GM19397 (cell line): ENCODE data around the gene CSN1S1.
"Not testable (repeated sequence)": the region's sequence is repeated elsewhere in the genome, so short reads cannot be mapped to it uniquely, and the experiment has no call there.

Experiments
- ATAC-seq: cut with Tn5 transposase; IDR thresholded peaks from one replicate; pipeline ENCODE4 v1.9.1; 2021; ENCODE audit warnings: mild to moderate bottlenecking, moderate library complexity; ENCODE audit not compliant: unreplicated experiment

CSN1S1 gene

GRCh38 chr4:69930768-69931167 lies at the start of gene CSN1S1:
Gene CSN1S1, plus strand, starts transcription at chr4:69931068. Its CDS starts 1,488 bp downstream, at chr4:69932556.
- ATAC-seq = no peak

- peak; percentile 81 for ATAC-seq
Measured at GRCh38 chr4:69881173-69881773, 49.6 kb upstream of the CSN1S1 start.

GRCh38 chr4:69882150-69882549 lies 48.7 kb upstream of the CSN1S1 start:
- ATAC-seq = no peak

GRCh38 chr4:69888336-69888735 lies 42.5 kb upstream of the CSN1S1 start:
- no peak for ATAC-seq

- no peak for ATAC-seq
Measured at GRCh38 chr4:69894186-69894585, 36.7 kb upstream of the CSN1S1 start.

- no peak for ATAC-seq
Measured at GRCh38 chr4:69894721-69895120, 36.1 kb upstream of the CSN1S1 start.

- ATAC-seq = no peak
Measured at GRCh38 chr4:69896530-69897116, 34.2 kb upstream of the CSN1S1 start.

GRCh38 chr4:69907151-69907550 lies 23.7 kb upstream of the CSN1S1 start:
- ATAC-seq = no peak

GRCh38 chr4:69909195-69909594 lies 21.7 kb upstream of the CSN1S1 start:
- no peak for ATAC-seq

GRCh38 chr4:69910016-69910782 lies 20.7 kb upstream of the CSN1S1 start:
- ATAC-seq = peak; percentile 69

- no peak for ATAC-seq
Measured at GRCh38 chr4:69920874-69921273, 10.0 kb upstream of the CSN1S1 start.

GRCh38 chr4:69923782-69924410 lies 7.0 kb upstream of the CSN1S1 start:
- not testable (repeated sequence) for ATAC-seq

- ATAC-seq = no peak
Measured at GRCh38 chr4:69934150-69934549, 3.3 kb downstream of the CSN1S1 start.

- no peak for ATAC-seq
Measured at GRCh38 chr4:69936566-69936965, 5.7 kb downstream of the CSN1S1 start.

GRCh38 chr4:69951602-69952001 lies 20.7 kb downstream of the CSN1S1 start:
- no peak for ATAC-seq

- no peak for ATAC-seq
Measured at GRCh38 chr4:69957209-69957608, 26.3 kb downstream of the CSN1S1 start.

GRCh38 chr4:69965628-69966027 lies 34.8 kb downstream of the CSN1S1 start, which contains the start of gene CSN2:
Gene CSN2, minus strand, starts transcription at chr4:69965728. Its CDS starts 4,733 bp downstream, at chr4:69960995.
- no peak for ATAC-seq

GRCh38 chr4:69970071-69970470 lies 39.2 kb downstream of the CSN1S1 start:
- no peak for ATAC-seq

- ATAC-seq = no peak
Measured at GRCh38 chr4:69974631-69975030, 43.8 kb downstream of the CSN1S1 start.

- ATAC-seq = no peak
Measured at GRCh38 chr4:69977582-69977981, 46.7 kb downstream of the CSN1S1 start.

GRCh38 chr4:69984030-69984443 lies 53.2 kb downstream of the CSN1S1 start:
- no peak for ATAC-seq

- no peak for ATAC-seq
Measured at GRCh38 chr4:69986663-69987062, 55.8 kb downstream of the CSN1S1 start.
